ENCODE data around the gene TXNRD1. TPM values are rescaled to one million over a fixed set of nuclear protein-coding genes. Genes with fewer than 3 reads are reported as not detected.

Gene TXNRD1
- total and polyA plus RNA-seq, 11 donors, result 26.6 to 384 (median 90.8) TPM

DNA sequence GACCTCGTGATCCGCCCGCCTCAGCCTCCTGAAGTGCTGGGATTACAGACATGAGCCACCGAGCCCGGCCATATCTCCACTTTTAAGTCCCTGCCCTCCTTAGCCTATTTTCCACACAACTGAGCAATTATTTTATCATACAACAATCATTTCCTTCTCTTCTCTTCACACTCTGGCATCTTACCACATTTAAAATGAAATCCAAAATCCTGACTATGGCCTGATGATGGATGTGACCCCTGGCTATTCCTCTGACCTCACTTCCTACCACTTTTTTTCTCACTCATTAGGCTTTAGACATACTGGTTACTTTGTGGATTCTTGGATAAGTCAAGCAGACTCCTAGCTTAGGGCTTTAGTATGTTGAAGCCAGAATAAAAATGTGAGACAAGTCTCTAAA lies 66.1 kb downstream of the TXNRD1 start:
- Histone ChIP-seq H3K27ac (no peak overlapping the region), H3K36me3 (no peaks in the 10 kb centered on the region), H3K9me3 (no peaks in the 10 kb centered on the region), H3K4me3 (no peak overlapping the region), H3K4me1 (peaks cover 0 to 15% (median 10%) of the 10 kb centered on the region in 12 donors), H3K27me3 (no peaks in the 10 kb centered on the region)
- 88 to 96% (median 92%) methylated on average over 5 of the region's 5 CpGs for WGBS, 4 donors
- DNase-seq (no peak), ATAC-seq (no peak)
- intact Hi-C loops (cut with DNase I), result loop anchor here in 1 of 10 donors (5.0 kb wide), 1 partner anchor 139 kb away; no protein-coding TSS in a partner anchor
- TF ChIP-seq, protein P1, sequence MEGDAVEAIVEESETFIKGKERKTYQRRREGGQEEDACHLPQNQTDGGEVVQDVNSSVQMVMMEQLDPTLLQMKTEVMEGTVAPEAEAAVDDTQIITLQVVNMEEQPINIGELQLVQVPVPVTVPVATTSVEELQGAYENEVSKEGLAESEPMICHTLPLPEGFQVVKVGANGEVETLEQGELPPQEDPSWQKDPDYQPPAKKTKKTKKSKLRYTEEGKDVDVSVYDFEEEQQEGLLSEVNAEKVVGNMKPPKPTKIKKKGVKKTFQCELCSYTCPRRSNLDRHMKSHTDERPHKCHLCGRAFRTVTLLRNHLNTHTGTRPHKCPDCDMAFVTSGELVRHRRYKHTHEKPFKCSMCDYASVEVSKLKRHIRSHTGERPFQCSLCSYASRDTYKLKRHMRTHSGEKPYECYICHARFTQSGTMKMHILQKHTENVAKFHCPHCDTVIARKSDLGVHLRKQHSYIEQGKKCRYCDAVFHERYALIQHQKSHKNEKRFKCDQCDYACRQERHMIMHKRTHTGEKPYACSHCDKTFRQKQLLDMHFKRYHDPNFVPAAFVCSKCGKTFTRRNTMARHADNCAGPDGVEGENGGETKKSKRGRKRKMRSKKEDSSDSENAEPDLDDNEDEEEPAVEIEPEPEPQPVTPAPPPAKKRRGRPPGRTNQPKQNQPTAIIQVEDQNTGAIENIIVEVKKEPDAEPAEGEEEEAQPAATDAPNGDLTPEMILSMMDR (IDR thresholded peaks at IDR 0.05), result no peak
- TF ChIP-seq POLR2A (IDR thresholded peaks at IDR 0.05), result no peak

DNA sequence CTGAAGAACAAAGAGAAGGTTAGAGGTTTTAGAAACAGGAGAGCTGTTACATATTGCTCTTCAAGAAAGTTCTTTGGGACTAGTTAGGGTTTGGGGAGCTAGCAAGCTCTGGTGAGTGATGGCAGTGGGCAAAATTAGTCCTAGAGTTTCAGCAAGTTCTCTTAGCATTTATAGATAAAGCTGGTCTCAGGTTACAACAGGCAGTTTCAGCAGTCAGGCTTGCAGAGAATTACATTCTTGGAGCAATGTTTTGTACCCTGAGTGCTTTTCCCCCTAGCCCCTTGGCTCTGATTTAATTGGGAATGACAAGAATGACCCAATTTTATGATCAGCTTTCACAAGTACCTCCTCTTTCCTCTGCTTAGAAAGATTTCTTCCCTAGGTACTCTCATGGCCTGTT lies 66.5 kb downstream of the TXNRD1 start:
- H3K27ac ChIP-seq, result no peak overlapping the region
- H3K4me3 ChIP-seq, result no peak overlapping the region
- H3K4me1 ChIP-seq, result peaks cover 0 to 15% (median 11%) of the 10 kb centered on the region in 12 donors
- no peak for ATAC-seq
- no peaks in the 10 kb centered on the region for H3K36me3 ChIP-seq
- H3K27me3 ChIP-seq, result no peaks in the 10 kb centered on the region
- TF ChIP-seq, protein P1 (IDR thresholded peaks at IDR 0.05), result no peak
- no peak for DNase-seq
- intact Hi-C loops (cut with DNase I), result loop anchor here in 1 of 10 donors (5.0 kb wide), 1 partner anchor 140 kb away; no protein-coding TSS in a partner anchor
- H3K9me3 ChIP-seq, result no peaks in the 10 kb centered on the region

DNA sequence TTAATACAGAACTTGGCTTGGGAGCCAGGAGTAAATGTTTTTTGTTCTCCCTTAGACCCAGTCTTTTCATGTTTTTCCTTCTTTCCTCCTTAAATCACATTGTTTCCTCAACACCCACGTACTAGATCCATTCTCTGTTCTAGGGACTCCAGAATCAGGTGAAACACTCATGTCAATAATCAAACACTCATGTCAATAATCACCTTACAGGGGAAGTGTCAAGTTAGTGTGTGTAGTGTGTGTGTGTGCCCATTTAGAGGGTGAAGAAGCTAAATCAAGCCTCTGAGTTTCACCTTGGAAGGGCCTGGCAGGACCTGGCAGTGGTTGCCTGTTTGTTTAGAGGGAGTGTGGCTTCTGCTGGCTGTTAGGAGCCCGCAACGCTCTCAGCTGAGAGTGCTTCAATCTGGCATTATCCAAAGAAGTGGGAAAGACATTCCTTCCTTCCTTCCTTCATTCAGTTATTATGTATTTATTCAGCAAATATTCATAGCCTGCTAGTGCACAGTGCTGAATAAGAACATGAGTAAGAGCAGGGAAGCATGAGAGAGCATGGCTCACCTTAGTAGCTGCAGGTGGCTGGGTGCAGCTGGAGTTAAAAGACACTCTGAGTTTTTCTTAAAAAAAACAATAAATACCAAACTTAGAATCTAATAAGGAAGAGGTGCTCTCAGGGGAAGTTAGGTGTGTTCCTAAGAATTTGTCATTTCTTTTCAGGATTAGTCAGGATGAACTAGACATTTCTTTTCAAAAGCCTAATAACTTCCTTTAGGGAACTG lies 70.3 kb downstream of the TXNRD1 start:
- H3K4me1 ChIP-seq, result peaks cover 0 to 38% (median 27%) of the 10 kb centered on the region in 12 donors
- intact Hi-C loops (cut with DNase I), result loop anchor here in 9 of 10 donors (2.0 to 5.0 kb wide), 4 partner anchors 67 to 147 kb away; partner anchors contain the start of genes TXNRD1 (in 6 of the 9) and NFYB (in 1 of the 9)
- ATAC-seq, result peak in 1 of 4 donors; percentile 1
- DNase-seq, result no peak
- H3K27me3 ChIP-seq, result no peaks in the 10 kb centered on the region
- no peak for TF ChIP-seq POLR2A (IDR thresholded peaks at IDR 0.05)
- TF ChIP-seq, protein P1 (IDR thresholded peaks at IDR 0.05), result no peak
- no peaks in the 10 kb centered on the region for H3K9me3 ChIP-seq
- H3K4me3 ChIP-seq, result peak overlapping the region in 9 of 12 donors; percentile 68 to 92 (median 78)
- WGBS, 4 donors, result 64 to 78% (median 71%) methylated on average over 3 of the region's 3 CpGs
- H3K27ac ChIP-seq, result peak overlapping the region; percentile 75 to 97 (median 94)
- H3K36me3 ChIP-seq, result peaks cover 0 to 7% (median 2%) of the 10 kb centered on the region in 9 donors
